Activated T-cell treated with anti-CD3 and anti-CD28 coated beads for 48 hours (primary cell): ENCODE measurements around the gene EHMT1.
"Not testable (repeated sequence)": the region's sequence is repeated elsewhere in the genome, so short reads cannot be mapped to it uniquely, and the experiment has no call there.

ENCODE experiments used
- DNase-seq: peaks from one replicate; pipeline ENCODE4 v3.0.0-alpha.2; 2020; ENCODE audit warnings: low read depth

EHMT1 gene

GRCh38 chr9:137590469-137591383, 28.1 kb upstream of the EHMT1 start, which contains the start of gene ZMYND19:
ZMYND19 (minus strand) TSS chr9:137590512; CDS start chr9:137590263, 249 bp downstream.
- peak; percentile 92 for DNase-seq

DNA sequence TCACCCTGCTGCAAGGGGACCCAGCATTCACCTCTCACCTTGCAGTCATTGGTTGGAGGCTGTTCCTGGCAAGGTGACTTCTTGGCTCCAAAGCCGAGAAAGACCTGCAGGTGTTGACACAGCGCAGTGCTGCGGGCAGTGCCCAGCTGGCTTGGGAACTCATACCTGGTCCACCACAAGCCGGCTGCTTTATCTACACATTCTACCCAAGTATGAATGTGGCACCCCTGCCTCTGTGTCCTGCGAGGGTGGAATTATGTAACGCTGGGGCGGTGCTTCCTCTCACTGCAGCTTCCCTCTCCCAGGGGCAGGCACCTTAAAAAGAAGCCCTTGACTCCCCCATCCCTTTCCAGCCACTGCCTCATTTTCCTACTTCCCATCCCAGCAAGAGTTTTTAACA, 26.0 kb upstream of the EHMT1 start:
- no peak for DNase-seq

- DNase-seq = no peak
Observed at GRCh38 chr9:137593176-137593575, 25.6 kb upstream of the EHMT1 start.

GRCh38 chr9:137596577-137596976, 22.2 kb upstream of the EHMT1 start:
- not testable (repeated sequence) for DNase-seq

DNA sequence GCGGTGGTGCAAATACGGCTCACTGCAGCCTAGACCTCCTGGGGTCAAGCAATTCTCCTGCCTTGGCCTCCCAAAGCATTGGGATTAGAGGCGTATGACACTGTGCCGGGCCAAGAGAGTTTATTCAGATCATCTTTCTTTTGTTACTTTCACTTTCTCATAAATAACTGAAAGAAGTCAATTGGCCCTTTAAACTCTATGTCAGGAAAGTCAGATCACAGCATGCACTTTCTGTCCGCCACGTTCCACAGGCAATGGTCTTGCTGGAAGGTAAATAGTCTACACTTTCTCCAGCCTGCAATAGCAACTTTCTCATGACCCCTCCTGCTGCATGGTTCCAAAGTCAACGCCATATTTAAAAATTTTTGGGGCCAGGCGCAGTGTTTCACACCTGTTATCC, 19.9 kb upstream of the EHMT1 start:
- no peak for DNase-seq

DNA sequence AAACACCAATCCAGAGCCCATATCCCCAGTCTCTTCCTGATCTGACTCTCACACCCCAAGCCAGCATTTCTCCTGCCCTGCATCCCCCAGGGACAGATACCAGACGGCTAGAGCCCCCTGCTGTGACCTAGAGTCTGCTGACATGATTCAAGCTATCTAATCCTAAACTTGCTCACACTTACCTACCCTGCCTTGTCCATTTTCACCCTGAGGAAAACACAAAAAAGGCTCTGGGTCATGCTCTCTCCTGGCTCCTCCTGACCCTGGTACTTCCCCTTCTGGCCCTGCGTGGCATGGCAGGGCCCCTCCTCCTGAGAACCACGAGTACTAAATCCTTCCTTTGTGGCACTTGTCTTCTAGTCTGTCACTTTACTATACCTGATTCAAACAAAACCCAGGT, 16.1 kb upstream of the EHMT1 start:
- no peak for DNase-seq

- no peak for DNase-seq
Observed at GRCh38 chr9:137603879-137604278, 14.9 kb upstream of the EHMT1 start.

GRCh38 chr9:137604345-137605086, 14.3 kb upstream of the EHMT1 start:
- no peak for DNase-seq

GRCh38 chr9:137605121-137606004, 13.4 kb upstream of the EHMT1 start, which contains the start of gene ARRDC1:
ARRDC1 (plus strand) TSS chr9:137605686; CDS start chr9:137605718, 32 bp downstream.
- peak; percentile 89 for DNase-seq

DNA sequence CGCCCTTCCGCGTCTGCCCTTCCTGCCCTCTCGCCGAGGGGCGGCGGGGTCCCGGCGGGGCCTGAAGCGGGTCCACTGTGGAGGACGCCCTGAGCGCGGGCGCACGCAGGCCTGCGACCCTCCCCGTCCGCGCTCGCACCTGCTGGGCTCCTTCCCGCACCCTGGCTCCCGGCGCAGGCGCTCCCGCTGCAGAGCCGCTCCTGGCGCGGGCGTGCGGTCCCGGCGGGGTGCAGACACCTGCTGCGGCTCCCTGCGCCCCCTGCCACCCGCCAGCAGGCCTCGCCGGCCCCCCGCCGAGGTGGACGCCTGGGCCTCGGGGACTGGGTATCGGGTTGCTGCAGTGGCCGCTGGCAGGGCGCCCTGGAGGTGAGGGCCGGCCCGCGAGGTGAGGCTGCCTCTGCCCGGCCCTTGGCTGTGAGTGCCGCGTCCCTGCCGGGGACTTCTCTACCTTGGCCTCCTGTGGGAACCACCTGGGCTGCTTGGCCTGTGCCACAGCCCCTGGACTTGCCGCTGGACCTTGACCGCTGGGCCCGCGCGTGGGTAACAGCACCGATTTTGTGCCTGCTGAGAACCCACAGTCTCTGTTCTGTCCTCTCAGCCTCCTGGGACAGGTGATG, 12.7 kb upstream of the EHMT1 start:
- no peak for DNase-seq

DNA sequence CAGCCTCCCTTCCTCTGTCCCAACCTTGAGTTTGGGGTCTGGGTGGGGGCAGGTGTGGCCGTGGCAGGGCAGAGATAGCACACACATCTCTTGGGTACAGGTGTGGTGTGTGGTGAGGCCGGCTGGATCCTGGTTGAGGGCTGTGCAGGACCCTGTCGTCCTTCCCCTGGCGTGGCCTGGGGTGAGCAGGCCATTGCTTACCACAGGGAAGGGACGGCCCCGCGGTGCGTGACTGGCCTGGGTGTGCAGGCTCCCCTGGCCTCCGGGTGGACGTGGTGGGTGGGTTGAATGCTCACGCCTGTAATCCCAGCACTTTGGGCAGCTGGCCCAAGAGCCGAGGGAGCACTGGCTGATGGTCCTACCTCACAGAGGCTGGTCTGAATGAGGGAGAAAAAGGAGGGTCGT, 12.1 kb upstream of the EHMT1 start:
- DNase-seq = no peak

DNA sequence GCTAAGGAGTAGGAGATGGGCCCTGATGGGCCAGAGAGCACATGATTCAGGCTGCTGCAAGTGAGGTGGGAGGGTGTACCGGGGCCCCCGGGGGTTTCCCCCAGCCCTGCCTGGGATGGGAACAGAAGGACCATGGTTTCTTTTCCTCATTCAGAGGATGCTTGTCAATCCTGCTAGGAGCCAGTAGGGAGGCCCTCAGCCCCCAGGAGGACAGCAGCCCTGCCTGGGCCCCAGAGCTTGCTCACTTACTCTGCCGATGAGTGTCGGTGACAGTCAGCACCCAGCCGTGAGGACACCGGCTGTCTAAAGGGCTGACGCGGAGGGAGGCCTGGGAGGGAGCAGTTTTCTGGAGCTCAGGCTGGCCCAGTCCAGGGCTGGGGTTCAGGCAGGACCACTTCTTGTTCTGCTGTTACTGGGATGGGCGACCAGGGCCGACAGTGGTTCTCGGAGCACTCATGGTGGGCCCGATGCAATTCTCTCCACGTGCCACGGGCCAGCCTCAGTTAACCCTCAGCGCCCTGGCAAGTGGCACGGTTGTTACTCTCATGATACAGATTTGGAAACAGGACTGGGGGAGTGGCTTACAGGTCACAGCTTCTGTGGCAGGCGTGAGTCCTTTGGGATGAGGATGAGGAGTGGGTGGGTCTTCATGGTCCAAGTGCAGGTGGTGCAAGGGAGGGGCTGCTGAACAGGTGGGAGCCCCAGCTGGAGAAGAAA, 11.5 kb upstream of the EHMT1 start:
- no peak for DNase-seq

DNA sequence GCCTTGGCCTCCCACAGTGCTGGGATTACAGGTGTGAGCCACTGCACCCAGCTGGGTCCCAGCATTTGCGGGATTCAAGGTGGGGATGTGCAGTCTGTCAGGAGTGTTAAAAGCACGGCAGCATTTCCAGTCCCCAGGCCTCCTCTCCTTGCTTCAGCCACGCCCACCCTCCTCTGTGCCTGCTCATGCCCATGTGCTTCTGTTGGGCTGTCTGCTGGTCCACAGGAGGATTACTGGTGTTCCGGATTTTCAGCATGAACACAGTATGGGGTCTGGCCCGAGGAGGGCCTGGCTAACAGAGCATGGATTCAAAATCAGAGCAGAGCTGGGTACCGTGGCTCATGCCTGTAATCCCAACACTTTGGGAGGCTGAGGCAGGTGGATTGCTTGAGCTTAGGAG, 7.9 kb upstream of the EHMT1 start:
- no peak for DNase-seq

DNA sequence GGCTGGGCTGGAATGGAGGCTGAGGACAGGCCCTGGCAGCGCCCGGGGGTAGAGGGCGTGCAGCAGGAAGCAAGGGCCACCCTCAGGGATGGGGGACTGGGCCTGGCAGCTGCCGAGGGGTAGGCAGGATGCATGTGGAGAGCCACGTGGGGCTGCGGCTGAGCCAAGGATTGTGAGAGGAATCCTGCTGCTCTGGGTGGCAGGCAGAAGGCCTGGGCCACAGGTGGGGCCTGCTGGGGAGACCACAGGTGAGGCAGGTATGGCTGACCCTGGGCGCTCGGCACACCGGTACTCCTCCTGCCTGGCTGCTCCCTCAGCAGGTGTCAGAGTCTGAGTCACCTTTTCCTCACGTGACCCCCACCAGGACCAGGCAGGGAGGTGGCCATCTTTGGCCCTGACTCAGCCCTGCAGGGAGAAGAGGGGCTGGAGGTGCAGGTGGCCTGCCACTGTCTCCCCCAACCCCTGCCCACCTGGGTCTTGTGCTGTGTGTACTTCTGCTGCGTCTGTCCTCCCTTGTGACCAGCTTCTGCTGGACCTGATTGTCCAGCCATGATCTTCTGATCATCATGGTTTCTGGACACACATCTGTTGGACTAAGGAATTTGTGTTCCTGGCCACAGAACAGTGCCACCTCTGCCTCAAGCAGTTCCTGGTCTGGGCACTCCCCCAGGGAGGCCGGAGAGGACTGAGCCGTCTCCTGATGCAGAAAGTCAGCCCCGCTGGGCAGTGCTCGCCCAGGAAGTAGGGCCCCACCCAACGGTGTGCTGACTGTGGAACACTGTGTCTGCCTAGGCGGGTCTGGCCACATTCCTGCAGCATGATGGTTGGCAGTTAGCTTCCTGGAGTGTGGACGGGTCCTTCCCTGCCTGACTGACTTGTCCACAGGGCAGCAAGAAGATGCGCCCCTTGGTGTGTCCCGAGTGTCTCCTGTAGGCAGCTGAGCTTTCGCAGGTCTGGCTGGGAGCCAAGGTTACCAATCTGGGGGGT, 6.9 kb upstream of the EHMT1 start:
- no peak for DNase-seq

DNA sequence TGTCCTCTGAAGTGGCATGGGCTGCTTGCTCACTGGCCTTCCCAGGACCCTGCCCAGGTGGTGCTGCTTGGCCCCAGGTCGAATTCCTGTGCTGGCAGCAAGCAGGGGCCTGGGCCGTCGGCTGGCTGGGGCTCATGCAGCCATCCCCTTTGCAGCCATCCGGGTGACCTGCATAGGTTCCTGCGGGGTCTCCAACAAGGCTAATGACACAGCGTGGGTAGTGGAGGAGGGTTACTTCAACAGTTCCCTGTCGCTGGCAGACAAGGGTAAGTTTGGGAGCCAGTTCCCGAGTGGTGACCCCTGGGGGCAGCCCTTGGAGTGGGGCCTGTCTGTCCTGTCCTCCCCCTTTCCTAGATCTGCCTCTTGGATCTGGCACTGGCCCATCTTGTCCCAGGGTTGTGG, 6.1 kb upstream of the EHMT1 start:
- DNase-seq = no peak

DNA sequence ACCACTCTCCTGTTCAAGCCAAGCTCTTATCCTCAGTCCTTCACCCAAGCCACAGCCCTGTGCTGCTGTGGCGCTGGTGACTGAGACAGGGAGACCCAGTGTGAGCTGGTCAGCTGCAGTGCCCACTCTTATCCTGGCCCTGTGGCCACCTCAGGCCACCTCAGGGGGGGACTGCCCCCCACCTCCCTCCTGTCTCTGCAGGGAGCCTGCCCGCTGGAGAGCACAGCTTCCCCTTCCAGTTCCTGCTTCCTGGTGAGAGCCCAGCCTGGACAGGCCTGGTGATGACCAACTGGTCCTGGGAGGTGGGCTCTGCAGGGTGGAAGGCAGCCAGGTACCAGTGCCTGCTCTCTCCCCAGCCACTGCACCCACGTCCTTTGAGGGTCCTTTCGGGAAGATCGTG, 5.5 kb upstream of the EHMT1 start:
- no peak for DNase-seq

DNA sequence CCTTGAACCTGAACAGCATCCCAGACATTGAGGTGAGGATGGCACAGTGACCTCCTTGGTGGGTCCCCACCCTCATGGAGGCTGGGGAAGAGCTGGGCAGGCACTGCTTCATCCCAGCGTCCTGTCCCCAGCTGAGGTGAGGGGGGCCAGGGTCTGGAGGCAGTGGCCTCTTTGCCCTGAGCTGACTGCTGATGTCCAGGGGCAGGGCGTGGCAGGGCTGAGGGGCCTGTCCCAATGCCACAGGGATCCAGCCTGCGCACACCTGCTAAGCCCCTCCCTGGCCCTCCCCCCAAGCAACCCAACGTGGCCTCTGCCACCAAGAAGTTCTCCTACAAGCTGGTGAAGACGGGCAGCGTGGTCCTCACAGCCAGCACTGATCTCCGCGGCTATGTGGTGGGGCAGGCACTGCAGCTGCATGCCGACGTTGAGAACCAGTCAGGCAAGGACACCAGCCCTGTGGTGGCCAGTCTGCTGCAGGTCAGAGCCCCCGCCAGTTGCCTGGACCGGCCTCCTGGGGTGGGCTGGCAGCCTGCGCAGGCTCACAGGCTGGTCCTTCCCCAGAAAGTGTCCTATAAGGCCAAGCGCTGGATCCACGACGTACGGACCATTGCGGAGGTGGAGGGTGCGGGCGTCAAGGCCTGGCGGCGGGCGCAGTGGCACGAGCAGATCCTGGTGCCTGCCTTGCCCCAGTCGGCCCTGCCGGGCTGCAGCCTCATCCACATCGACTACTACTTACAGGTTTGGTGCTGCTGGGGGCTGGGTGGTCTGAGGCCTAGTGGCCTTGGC, 4.9 kb upstream of the EHMT1 start:
- DNase-seq = no peak

- DNase-seq = no peak
Observed at GRCh38 chr9:137614631-137615386, 4.0 kb upstream of the EHMT1 start.
